ENCODE data around the gene GAS7. TPM values are rescaled to one million over a fixed set of nuclear protein-coding genes. Genes with fewer than 3 reads are reported as not detected.

Gene GAS7
- total and polyA plus RNA-seq, 2 experiments from 2014 or later: 1.9 to 10.7 TPM

GRCh38 chr17:9932491-9932890 lies 265.9 kb downstream of the GAS7 start (continued):
- TF ChIP-seq CTCF (conservative IDR thresholded peaks at IDR 0.05; ENCODE audit: low read depth in 2 of 2) (no peak), POLR2AphosphoS5 (IDR thresholded peaks at IDR 0.05; ENCODE audit: low read depth) (no peak)

DNA sequence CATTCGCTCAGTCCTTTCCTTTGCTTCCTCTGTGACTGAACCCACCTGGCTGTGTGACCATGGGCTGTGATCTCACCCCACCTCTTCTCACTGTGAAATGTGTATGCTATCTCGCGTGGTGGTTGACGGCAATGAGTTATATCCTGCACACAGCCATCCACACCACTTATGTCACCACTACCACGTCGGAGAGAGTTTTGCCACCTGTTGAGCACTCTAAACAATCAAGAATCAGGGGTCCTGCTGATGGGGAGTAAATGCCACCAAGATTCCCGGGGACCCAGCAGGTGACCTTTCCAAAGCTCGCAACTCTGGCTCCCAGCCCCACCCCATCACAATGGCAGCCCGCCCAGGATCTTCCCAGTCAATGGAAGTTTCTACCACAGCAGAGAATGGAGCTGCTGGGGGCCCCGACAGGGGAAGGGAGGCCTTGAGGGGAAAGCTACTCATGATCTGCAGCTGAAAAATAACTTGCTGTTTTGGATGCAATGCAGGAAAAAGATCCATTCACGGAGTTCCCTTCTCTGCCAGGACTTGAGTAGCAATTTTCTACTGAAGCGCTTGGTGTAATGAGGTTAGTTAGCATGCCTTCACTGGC lies 267.2 kb downstream of the GAS7 start:
- Histone ChIP-seq H3F3A (replicated peaks; ENCODE audit: low read depth) (no peaks in the 10 kb centered on the region), H3K27ac (ENCODE audit: low read depth) (no peak overlapping the region), H4K20me1 (replicated peaks; ENCODE audit: insufficient read depth) (no peaks in the 10 kb centered on the region), H3K4me2 (no peak overlapping the region), H3K27me3 (ENCODE audit: insufficient read depth) (no peaks in the 10 kb centered on the region), H3K4me1 (ENCODE audit: insufficient read depth) (no peaks in the 10 kb centered on the region), H2AFZ (no peak overlapping the region), H3K4me3 (no peak overlapping the region), H3K79me2 (replicated peaks; ENCODE audit: insufficient read depth) (no peaks in the 10 kb centered on the region), H3K36me3 (ENCODE audit: insufficient read depth) (no peaks in the 10 kb centered on the region), H3K9me2 (ENCODE audit: insufficient read depth) (no peaks in the 10 kb centered on the region)
- H3K4me3 Mint-ChIP-seq: no peak overlapping the region
- DNase-seq (ENCODE audit: low spot score) (no peak), ATAC-seq (no peak)
- peaks cover 6% of the 10 kb centered on the region for H3K27me3 Mint-ChIP-seq (ENCODE audit: insufficient read depth, low read depth, poor library complexity)
- TF ChIP-seq, protein P1, sequence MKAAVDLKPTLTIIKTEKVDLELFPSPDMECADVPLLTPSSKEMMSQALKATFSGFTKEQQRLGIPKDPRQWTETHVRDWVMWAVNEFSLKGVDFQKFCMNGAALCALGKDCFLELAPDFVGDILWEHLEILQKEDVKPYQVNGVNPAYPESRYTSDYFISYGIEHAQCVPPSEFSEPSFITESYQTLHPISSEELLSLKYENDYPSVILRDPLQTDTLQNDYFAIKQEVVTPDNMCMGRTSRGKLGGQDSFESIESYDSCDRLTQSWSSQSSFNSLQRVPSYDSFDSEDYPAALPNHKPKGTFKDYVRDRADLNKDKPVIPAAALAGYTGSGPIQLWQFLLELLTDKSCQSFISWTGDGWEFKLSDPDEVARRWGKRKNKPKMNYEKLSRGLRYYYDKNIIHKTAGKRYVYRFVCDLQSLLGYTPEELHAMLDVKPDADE (IDR thresholded peaks at IDR 0.05): no peak
- TF ChIP-seq, protein P2, sequence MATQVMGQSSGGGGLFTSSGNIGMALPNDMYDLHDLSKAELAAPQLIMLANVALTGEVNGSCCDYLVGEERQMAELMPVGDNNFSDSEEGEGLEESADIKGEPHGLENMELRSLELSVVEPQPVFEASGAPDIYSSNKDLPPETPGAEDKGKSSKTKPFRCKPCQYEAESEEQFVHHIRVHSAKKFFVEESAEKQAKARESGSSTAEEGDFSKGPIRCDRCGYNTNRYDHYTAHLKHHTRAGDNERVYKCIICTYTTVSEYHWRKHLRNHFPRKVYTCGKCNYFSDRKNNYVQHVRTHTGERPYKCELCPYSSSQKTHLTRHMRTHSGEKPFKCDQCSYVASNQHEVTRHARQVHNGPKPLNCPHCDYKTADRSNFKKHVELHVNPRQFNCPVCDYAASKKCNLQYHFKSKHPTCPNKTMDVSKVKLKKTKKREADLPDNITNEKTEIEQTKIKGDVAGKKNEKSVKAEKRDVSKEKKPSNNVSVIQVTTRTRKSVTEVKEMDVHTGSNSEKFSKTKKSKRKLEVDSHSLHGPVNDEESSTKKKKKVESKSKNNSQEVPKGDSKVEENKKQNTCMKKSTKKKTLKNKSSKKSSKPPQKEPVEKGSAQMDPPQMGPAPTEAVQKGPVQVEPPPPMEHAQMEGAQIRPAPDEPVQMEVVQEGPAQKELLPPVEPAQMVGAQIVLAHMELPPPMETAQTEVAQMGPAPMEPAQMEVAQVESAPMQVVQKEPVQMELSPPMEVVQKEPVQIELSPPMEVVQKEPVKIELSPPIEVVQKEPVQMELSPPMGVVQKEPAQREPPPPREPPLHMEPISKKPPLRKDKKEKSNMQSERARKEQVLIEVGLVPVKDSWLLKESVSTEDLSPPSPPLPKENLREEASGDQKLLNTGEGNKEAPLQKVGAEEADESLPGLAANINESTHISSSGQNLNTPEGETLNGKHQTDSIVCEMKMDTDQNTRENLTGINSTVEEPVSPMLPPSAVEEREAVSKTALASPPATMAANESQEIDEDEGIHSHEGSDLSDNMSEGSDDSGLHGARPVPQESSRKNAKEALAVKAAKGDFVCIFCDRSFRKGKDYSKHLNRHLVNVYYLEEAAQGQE (IDR thresholded peaks at IDR 0.05; ENCODE audit: unreplicated experiment): no peak
- TF ChIP-seq STAT1 (IDR thresholded peaks at IDR 0.05; ENCODE audit: unreplicated experiment): no peak
- TF ChIP-seq POLR2AphosphoS5 (IDR thresholded peaks at IDR 0.05; ENCODE audit: low read depth): no peak
- TF ChIP-seq, protein P3, sequence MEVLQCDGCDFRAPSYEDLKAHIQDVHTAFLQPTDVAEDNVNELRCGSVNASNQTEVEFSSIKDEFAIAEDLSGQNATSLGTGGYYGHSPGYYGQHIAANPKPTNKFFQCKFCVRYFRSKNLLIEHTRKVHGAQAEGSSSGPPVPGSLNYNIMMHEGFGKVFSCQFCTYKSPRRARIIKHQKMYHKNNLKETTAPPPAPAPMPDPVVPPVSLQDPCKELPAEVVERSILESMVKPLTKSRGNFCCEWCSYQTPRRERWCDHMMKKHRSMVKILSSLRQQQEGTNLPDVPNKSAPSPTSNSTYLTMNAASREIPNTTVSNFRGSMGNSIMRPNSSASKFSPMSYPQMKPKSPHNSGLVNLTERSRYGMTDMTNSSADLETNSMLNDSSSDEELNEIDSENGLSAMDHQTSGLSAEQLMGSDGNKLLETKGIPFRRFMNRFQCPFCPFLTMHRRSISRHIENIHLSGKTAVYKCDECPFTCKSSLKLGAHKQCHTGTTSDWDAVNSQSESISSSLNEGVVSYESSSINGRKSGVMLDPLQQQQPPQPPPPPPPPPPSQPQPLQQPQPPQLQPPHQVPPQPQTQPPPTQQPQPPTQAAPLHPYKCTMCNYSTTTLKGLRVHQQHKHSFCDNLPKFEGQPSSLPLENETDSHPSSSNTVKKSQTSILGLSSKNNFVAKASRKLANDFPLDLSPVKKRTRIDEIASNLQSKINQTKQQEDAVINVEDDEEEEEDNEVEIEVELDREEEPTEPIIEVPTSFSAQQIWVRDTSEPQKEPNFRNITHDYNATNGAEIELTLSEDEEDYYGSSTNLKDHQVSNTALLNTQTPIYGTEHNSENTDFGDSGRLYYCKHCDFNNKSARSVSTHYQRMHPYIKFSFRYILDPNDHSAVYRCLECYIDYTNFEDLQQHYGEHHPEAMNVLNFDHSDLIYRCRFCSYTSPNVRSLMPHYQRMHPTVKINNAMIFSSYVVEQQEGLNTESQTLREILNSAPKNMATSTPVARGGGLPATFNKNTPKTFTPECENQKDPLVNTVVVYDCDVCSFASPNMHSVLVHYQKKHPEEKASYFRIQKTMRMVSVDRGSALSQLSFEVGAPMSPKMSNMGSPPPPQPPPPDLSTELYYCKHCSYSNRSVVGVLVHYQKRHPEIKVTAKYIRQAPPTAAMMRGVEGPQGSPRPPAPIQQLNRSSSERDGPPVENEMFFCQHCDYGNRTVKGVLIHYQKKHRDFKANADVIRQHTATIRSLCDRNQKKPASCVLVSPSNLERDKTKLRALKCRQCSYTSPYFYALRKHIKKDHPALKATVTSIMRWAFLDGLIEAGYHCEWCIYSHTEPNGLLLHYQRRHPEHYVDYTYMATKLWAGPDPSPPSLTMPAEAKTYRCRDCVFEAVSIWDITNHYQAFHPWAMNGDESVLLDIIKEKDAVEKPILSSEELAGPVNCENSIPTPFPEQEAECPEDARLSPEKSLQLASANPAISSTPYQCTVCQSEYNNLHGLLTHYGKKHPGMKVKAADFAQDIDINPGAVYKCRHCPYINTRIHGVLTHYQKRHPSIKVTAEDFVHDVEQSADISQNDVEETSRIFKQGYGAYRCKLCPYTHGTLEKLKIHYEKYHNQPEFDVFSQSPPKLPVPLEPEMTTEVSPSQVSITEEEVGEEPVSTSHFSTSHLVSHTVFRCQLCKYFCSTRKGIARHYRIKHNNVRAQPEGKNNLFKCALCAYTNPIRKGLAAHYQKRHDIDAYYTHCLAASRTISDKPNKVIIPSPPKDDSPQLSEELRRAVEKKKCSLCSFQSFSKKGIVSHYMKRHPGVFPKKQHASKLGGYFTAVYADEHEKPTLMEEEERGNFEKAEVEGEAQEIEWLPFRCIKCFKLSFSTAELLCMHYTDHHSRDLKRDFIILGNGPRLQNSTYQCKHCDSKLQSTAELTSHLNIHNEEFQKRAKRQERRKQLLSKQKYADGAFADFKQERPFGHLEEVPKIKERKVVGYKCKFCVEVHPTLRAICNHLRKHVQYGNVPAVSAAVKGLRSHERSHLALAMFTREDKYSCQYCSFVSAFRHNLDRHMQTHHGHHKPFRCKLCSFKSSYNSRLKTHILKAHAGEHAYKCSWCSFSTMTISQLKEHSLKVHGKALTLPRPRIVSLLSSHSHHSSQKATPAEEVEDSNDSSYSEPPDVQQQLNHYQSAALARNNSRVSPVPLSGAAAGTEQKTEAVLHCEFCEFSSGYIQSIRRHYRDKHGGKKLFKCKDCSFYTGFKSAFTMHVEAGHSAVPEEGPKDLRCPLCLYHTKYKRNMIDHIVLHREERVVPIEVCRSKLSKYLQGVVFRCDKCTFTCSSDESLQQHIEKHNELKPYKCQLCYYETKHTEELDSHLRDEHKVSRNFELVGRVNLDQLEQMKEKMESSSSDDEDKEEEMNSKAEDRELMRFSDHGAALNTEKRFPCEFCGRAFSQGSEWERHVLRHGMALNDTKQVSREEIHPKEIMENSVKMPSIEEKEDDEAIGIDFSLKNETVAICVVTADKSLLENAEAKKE (CRISPR knock-in tag; IDR thresholded peaks at IDR 0.05): no peak
- TF ChIP-seq JUNB (IDR thresholded peaks at IDR 0.05; ENCODE audit: unreplicated experiment): no peak
- TF ChIP-seq NANOG (IDR thresholded peaks at IDR 0.05; ENCODE audit: borderline replicate concordance): no peak
- TF ChIP-seq ZNF331 (CRISPR knock-in tag; IDR thresholded peaks at IDR 0.05; ENCODE audit: low read depth): no peak
- peaks cover 15% of the 10 kb centered on the region; the same call in 2 of the 3 replicates for H3K4me1 Mint-ChIP-seq
- no peaks in the 10 kb centered on the region for H3K36me3 Mint-ChIP-seq (ENCODE audit: low read depth)
- no peak overlapping the region for H3K27ac Mint-ChIP-seq
- H3K9me3 Mint-ChIP-seq: no peaks in the 10 kb centered on the region
